ENCODE results near the gene BMI1.
"Not testable (repeated sequence)": the region's sequence is repeated elsewhere in the genome, so short reads cannot be mapped to it uniquely, and the experiment has no call there.

The BMI1 gene

GRCh38 chr10:22320591-22321155 is at the start of gene BMI1:
Gene BMI1 (plus strand): TSS chr10:22321099. CDS start chr10:22326450, 5,351 bp downstream.
- in situ Hi-C loops (cut with HindIII; ENCODE audit: low sequenced_read_pairs), result no loop called here

DNA sequence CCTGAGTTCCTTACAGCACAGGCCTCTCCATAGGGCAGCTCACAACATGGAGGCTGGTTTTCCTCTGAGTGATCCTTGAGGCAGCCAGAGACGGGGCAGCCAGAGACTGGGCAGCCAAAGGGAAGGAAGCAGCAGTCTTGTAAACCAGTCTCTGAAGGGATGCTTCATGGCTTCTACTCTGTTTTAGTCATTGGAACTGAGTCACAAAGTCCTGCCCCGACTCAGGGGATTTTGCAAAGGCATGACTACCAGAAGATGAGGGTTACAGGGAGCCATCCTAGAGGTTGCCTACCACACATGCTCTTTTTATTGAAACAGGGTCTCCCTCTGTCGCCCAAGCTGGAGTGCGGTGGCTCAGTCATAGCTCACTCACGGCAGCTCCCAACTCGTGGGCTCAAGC is 49.1 kb upstream of the BMI1 start:
- in situ Hi-C loops (cut with HindIII; ENCODE audit: low sequenced_read_pairs), result no loop called here

DNA sequence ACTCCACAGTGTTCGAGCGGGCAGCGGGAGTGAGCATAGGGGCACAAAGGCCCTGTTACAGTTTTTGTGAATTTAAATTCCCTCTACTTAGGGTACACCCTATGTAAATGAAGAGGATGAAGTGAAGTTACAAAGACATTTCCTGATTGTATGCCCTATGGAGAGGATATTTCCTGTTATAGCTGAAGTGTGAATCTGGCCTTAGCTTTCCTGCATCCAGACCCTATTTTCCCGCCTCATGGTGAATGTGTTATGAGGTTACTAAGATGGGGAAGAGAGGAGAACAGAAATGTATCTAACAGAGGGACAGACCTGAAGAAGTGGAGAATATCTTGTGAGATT is 42.5 kb upstream of the BMI1 start:
- in situ Hi-C loops (cut with HindIII; ENCODE audit: low sequenced_read_pairs), result no loop called here

DNA sequence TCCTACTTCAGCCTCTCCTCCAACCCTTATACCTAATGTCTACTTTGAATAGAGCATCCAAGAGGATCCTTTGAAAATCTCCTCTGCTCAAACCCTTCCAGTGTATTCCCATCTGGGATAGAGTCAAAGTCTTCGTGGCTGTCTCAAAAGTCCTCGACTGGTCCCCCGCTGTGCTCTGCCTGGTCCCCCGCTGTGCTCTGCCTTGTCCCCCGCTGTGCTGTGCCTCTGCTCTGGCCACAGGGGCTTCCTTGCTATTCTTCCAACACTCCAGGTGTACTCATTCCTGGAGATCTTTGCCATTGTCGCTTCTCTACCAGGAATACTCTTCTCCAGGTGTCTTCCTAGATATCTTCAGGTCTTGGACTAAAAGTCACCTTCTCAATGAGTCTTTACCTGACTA is 40.8 kb upstream of the BMI1 start:
- in situ Hi-C loops (cut with HindIII; ENCODE audit: low sequenced_read_pairs), result no loop called here

- in situ Hi-C loops (cut with HindIII; ENCODE audit: low sequenced_read_pairs), result no loop called here
These were observed 35.8 kb upstream of the BMI1 start for GRCh38 chr10:22285130-22285529.

- in situ Hi-C loops (cut with HindIII; ENCODE audit: low sequenced_read_pairs), result no loop called here
These were observed 27.0 kb upstream of the BMI1 start for GRCh38 chr10:22293747-22294404.

DNA sequence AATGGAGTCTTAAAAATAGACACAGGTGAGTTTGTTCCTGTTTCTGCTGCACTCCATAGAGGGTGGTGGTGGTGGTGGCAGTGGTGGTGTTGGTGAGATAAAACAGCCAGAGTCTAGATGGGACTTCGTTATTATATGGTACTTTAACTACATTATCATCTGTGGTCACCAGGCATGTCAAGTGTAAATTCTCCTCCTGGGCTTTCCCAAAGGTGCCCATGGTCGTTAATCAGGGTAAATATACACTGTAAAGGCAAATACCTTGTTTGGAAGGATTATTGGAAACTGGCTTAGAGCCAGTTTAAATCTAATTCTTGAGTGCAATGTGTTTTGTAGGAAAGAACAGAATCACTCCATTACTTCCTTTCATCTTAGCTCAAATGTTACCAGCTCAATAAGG is 26.2 kb upstream of the BMI1 start:
- in situ Hi-C loops (cut with HindIII; ENCODE audit: low sequenced_read_pairs), result no loop called here

DNA sequence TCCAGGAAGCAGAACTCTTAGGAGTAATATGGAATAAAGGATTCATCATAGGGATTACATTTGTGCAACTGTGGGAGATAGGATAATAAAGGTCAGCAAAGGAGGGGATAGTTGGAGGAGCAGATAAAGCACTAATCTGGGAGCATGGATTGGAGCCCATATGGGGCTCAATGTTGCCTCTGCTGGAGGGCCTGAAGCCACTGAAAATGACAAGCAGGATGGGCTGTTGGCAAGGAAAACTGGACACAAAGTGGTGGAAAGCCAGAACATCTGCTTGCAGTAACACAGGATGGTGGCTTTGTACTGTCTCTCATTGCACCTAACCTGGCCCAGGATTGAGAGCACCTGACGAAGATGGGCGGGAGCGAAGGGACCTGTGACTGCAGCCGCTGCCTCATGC is 19.7 kb upstream of the BMI1 start:
- in situ Hi-C loops (cut with HindIII; ENCODE audit: low sequenced_read_pairs), result no loop called here

GRCh38 chr10:22303461-22303860 is 17.4 kb upstream of the BMI1 start:
- in situ Hi-C loops (cut with HindIII; ENCODE audit: low sequenced_read_pairs), result no loop called here

- in situ Hi-C loops (cut with HindIII; ENCODE audit: low sequenced_read_pairs), result no loop called here
These were observed 15.2 kb upstream of the BMI1 start for GRCh38 chr10:22305721-22306120.

GRCh38 chr10:22308390-22308789 is 12.5 kb upstream of the BMI1 start:
- in situ Hi-C loops (cut with HindIII; ENCODE audit: low sequenced_read_pairs), result no loop called here

GRCh38 chr10:22309180-22310000 is 11.5 kb upstream of the BMI1 start:
- in situ Hi-C loops (cut with HindIII; ENCODE audit: low sequenced_read_pairs), result no loop called here

DNA sequence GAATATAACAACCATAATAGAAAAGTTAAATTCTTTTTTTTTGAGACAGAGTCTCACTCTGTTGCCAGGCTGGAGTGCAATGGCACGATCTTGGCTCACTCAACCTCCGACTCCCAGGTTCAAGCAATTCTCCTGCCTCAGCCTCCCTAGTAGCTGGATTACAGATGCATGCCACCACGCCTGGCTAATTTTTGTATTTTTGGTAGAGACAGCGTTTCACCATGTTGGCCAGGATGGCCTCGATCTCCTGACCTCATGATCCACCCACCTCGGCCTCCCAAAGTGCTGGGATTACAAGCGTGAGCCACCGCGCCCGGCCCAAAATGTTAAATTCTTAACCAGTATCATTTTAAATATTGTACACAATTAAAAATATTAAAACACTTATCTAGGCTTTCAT is 10.9 kb upstream of the BMI1 start:
- in situ Hi-C loops (cut with HindIII; ENCODE audit: low sequenced_read_pairs), result not testable (repeated sequence)

GRCh38 chr10:22310928-22311327 is 10.0 kb upstream of the BMI1 start:
- in situ Hi-C loops (cut with HindIII; ENCODE audit: low sequenced_read_pairs), result no loop called here

DNA sequence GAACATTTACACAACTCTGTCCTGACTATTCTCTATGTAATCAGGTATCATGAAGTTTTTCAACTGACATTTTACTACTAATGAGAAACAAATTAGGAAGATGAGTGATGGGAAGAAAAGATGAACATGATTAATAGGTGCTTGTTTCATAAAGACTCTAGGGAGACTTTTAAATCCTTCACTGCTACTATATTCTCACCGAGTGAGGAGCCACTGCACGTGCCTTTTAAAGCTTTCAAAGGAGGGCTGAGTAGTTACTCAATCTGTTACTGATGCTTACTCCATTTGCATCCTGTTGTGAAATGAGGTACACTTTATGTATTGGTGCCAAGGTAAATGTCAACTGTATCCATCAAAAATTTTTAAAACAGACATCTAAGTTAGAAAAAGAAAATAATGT is 6.0 kb upstream of the BMI1 start:
- in situ Hi-C loops (cut with HindIII; ENCODE audit: low sequenced_read_pairs), result no loop called here

- in situ Hi-C loops (cut with HindIII; ENCODE audit: low sequenced_read_pairs), result no loop called here
These were observed 5.2 kb upstream of the BMI1 start for GRCh38 chr10:22315455-22316285.

DNA sequence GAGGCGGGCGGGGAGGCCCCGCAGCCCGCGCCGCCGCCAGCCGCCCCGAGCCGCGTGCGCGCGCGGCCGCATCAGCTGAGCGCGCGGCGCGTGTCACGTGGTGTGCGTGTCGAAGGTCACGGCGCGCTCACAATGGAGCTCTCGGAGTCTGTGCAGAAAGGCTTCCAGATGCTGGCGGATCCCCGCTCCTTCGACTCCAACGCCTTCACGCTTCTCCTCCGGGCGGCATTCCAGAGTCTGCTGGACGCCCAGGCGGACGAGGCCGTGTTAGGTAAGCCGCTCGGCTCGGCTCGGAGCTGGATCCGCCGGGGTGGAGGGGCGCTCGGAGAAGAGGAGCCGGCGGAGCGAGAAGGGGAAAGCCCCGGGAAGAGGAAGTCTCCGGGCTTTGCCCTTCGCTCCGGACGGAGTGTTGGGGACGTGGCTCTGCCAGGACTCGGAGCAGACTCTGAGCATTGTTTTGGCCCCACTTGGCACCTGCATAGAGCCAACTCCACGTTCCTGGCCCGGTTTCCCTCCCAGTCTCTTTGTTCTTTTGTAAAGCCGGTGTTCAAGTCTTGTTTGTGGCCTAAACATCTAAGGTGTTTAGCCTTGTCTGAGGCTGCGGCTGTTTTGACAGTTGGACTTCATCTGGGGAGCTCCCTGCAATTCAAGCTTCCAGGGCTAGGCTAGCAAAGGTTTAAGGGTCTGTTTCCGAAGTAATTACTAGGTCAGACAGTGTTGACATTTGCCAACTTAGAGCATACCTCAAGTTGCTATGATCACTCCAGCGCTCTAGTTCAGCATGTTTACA is 4.4 kb upstream of the BMI1 start, which contains the start of gene COMMD3:
TSS of gene COMMD3 (plus strand) at position 103 of the 790 bp plus-strand sequence. CDS start at position 133, 30 bp downstream.
- in situ Hi-C loops (cut with HindIII; ENCODE audit: low sequenced_read_pairs), result no loop called here

- in situ Hi-C loops (cut with HindIII; ENCODE audit: low sequenced_read_pairs), result no loop called here
These were observed 3.9 kb upstream of the BMI1 start for GRCh38 chr10:22317076-22317370.

- in situ Hi-C loops (cut with HindIII; ENCODE audit: low sequenced_read_pairs), result no loop called here
These were observed 2.9 kb upstream of the BMI1 start for GRCh38 chr10:22317771-22318565.

DNA sequence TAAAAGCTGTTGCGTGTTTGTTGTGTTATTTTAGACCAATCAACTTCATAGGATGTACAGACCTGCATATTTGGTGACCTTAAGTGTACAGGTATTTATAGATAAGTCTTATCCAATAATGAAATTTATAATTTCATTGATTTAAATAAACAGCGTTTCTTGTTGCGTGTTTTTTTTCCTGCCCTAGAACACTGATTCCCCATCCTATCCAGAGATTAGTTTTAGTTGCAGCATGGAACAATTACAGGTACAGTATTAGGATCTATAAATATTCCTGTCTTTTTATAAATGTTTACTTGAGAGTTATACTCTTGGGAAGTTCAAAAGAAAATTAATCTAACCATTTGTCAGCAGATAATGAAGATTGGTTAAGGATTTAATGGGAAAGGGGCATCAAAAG is 2.1 kb upstream of the BMI1 start:
- in situ Hi-C loops (cut with HindIII; ENCODE audit: low sequenced_read_pairs), result no loop called here

Data from DLD1 (cell line).